ENCODE measurements around the gene SIL1.
"Not testable (repeated sequence)": the region's sequence is repeated elsewhere in the genome, so short reads cannot be mapped to it uniquely, and the experiment has no call there.

The SIL1 gene

DNA sequence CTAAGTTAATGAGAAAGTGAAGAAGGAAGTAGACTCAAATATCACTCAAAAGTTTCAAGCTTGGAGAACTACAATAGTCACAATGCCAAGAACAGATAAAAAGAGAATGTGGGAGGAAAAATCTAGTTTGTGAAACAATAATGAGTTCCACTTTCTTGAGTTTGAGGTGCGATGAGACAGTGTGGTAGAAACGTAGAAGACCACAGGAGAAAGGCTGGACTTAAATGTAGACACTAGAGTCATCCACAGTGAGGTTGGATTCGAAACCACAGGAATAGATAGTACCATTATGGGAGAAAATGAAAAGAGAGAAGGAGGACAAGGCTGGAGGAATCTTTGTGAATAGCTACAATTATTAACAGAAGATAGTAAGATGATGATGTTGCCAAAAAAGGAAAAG lies 182.0 kb downstream of the SIL1 start:
- DNase-seq: no peak

DNA sequence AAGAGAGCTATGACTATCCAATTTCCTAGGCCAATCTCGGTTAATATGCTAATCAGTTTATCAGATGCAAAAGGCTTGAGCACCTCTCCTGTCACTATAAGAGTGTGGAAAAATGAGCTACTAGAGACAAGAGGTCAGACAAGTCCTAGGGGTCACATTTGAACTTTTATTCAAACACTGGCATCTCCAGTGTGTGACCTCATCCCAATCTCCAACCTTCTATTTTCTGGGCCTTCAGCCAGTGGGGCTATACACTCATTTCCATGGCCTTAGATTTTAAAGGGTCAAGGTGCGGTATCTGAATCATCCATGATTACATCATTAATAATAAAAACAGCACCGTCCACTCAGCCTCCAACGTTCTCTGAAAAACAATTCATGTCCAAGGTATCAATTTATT lies 183.4 kb downstream of the SIL1 start:
- DNase-seq: no peak

DNA sequence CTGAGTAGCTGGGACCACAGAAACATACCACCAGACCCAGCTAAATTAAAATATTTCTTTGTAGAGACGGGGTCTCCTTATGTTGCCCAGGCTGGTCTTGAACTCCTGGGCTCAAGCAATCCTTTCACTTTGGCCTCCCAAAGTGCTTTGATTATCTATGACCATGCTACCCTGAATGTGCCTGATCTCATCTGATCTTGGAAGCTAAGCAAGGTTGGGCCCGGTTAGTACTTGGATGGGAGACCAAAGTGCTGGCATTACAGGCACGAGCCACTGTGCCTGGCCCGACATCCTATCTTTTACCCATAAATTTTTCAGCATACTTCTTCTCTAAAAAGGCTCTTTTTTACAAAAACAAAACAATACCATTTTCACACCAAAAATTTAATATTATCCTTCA lies 186.0 kb downstream of the SIL1 start:
- no peak for DNase-seq

DNA sequence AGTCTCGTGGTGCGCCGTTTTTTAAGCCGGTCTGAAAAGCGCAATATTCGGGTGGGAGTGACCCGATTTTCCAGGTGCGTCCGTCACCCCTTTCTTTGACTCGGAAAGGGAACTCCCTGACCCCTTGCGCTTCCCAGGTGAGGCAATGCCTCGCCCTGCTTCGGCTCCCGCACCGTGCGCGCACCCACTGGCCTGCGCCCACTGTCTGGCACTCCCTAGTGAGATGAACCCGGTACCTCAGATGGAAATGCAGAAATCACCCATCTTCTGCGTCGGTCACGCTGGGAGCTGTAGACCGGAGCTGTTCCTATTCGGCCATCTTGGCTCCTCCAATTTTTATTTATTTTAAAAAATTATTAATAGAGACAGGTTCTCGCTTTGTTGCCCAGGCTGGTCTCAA lies 187.0 kb downstream of the SIL1 start:
- DNase-seq: not testable (repeated sequence)

DNA sequence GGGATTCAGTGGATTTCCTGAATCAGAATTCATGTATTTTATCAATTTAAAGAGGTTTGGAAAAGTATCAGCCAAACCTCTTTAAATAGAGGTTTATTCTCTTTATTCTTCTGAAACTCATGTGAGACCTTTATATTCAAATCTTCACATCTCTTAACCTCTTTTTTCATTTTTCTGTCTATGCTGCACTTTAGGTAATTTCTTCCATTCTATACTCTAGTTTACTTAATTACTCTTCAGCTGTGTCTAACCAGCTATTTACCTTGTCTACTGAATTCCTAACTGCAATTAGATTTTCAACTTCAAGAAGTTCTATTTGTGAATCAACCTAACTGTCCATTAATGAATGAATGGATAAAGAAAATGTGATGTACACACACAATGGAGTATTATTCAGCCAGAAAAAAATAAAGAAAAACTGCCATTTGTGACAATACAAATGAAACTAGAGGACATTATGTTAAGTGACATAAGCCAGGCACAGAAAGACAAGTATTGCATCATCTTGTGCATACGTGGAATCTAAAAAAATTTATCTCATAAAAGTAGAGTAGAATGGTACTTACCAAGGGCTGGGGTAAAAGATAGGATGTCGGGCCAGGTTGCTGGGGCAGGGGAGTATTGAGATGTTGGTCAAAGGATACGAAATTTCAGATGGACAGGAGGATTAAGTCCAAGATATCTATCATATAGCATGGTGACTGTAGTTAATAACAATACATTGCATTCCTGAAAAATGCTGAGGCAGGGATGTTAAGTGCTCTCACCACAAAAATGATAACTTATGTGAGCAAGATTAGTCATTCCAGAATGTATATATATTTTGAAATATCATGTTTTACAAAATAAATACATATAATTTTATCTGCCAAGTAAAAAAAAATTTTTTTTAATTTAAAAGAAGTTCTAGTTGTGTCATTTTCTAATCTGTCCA lies 193.5 kb downstream of the SIL1 start:
- DNase-seq: no peak

DNA sequence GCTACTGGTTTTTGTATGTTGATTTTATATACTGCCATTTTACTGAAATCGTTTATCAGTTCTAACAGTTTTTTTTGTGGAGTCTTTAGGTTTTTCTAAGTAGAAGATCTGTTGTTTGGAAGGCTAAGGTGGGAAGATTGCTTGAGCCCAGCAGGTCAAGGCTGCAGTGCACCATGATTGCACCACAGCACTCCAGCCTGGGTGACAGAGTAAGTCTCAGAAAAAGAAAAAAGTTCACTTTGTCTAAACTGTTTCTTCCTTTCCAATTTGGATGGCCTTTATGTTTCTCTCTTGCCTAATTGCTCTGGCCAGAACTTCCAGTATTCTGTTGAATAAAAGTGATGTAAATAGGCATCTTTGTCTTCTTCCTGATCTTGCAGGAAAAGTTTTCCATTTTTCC lies 198.5 kb downstream of the SIL1 start:
- no peak for DNase-seq

DNA sequence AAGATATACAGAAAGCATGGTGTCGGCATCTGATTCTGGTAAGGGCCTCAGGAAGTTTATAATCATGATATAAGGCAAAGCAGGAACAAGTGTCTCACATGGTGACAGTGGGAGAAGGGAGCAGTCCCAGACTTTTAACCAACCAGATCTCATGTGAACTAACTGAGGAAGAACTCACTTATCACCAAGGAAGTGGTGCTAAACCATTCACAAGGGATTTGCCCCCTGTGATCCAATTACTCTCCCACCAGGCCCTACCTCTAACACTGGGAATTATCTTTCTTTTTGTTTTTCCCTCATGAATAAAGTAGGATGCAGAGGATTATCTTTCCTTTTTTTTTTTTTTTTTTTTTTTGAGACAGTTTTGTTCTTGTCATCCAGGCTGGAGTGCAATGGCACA lies 199.6 kb downstream of the SIL1 start:
- no peak for DNase-seq

DNA sequence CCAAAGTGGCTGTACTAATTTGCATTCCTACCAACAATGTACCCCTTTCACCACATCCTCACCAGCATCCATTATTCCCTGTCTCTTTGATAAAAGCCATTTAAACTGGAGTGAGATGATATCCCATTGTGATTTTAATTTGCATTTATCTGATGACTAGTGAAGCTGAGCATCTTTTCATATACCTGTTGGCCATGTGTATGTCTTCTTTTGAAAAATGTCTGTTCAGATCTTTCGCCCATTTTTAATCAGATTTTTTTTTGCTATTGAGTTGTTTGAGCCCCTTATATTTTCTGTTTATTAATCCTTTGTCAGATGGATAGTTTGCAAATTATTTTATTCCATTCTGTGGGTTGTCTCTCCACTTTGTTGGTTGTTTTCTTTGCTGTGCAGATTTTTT lies 202.0 kb downstream of the SIL1 start:
- no peak for DNase-seq

DNA sequence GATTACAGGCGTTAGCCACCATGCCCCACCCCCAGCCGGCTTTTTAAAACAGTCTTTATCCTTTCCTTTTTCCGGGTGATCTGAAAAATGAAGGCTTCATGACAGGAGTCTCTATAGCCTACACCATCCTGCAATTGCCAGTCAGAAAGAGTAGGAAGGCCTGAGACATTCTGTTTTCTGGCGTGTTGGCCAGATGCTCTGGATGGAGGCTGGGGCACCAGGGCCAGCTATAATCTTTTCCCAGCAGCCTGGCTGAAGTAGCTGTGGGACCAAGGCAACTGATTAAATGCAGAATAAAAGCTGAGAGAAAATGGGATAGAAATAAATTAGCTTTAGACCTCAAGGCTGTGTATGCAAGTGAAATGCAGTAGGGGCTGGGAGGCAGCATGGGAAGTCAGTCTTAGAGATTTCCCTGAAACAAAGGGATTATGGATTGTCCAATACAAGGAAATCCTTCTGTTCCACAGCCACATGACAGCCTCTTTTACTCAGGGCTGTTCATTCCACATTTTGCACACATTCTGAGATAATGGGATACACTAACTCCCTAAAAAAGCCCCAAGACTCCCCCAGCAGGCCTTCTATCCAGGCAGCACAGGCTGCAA lies 207.1 kb downstream of the SIL1 start:
- no peak for DNase-seq

DNA sequence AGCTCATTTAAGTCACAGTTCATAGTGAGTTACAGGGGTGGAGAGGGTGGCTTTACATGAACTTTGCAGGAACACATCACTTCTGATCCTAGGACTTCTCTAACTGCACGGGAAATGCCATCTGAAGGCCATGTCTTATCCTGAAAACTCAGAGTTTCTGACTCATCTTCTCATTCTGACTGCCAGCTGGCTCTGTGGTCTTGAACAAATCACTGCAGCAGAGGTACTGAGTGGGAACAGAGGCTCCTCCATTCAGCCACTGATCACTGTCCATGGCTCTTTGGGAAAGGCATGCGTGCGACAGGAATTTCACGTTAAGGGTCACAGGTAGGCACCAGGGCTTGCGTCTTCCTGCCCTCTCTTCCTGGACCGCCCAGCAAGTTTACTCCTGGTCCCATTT lies 208.4 kb downstream of the SIL1 start:
- no peak for DNase-seq

DNA sequence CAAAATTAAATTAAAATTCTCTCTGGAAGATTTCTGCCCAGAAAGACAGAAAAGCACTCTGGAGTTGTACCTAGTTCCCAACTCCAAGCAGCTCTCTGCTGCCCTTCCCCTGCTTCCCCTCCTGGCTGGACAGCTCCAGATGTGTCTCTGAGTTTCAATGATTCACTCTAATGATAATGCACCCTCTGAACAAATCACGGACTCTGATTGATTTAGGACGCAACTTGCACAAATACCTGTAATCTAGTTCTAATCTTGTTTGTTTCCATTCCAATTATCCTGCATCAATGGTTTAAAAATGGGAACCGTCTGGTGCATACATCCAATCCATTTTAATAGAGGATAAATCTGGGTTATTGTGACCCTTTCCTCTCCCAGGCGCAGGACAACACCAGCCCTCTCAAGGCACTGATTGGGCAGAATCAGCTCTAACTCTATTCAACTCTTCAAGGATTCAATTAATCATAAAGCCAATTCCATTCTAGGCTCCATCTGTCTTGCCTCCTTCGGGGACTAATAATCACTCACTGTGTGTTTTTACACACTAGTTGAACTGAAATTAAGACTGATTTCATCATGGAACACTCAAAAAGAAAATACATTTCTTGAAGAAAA lies 211.9 kb downstream of the SIL1 start:
- DNase-seq: no peak

DNA sequence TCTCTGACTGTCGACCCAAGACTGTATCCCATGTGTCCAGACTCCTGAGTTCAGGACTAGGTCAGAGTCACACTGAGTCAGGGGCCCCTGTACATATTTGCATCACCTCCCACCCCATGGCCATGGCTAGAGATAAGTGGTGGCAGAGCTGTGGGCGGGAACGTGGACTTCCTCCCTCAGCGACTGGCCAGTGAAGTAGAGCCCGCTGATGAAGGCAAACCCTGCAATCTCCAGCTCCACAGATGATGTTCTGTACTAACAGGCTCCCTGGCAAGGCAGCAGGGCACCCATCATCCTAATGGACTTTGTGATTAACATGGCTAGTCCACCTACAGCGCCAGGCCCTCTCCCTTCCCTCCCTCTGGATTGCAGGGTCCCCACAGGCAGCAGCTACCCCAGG lies 212.5 kb downstream of the SIL1 start:
- no peak for DNase-seq

DNA sequence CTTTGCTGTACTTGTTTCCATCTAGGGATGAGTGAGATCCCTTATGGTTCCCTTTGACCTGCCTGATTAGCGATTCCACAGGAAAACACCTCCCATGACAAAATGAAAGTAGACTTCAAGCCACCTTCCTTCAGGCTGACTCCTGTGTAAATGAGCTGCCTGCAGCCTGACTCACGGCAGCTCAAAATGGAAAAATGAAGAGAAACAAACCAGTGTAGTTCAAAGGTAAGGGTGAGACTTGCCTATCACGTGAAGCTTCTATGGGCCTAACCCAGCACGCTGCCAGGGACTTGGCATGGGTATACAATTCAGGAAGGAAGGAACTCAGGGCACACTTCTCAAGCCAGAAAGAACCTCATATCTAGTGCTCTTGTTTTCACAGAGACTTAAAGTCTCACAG lies 212.9 kb downstream of the SIL1 start:
- no peak for DNase-seq

DNA sequence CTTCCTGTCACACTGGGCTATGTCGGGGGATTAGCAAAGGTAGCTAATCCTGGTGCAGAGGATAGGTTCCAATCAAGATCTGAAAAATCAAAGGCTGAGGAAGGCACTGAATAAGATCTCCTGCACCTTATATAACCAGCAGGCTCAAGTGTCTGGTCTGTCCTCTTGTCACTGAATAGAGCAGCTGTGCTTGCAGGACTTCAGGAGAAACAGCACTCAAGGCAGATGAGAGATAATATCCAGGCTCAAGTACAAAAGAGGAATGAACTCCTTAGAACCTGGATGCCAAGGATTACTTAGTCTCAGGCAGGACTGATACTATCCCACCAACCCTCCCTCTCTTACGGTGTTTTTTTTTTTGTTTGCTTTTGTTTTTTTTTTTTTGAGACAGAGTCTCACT lies 214.2 kb downstream of the SIL1 start:
- no peak for DNase-seq

DNA sequence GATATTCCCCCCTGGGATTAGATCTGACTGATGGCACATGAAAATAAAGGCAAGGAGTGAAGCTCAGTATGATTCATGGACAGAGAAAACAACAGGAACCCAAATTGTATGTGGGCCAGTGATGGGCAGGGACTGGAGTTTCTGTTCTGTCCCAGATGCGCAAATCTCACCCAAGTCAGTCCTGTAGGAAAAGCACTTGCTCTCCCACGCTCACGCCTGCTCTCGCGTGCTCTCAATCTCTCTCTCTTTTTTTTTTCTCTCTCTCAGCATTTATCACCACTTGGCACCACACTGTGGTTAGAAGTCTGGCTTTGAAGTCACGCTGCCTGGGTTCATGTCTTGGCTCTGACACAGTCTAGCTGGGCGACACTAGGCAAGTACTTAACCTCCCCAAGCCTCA lies 216.6 kb downstream of the SIL1 start:
- peak; percentile 38 for DNase-seq

DNA sequence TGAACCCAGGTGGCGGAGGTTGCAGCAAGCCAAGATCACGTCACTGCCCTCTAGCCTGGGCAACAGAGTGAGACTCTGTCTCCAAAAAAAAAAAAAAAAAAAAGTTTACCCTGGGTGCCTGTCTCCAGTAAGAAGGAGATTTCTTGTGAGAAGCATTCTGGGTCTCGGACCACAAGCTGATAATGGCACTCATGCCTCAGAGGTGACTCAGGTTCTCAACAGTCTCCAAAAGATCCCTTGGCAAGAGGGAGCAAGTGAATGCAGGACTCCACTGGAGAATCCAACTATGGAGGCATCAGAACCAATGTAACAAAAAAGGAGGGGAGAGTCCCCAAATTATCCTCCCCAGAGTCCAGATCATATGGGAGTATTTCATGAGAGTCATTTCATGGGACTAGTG lies 217.0 kb downstream of the SIL1 start:
- DNase-seq: no peak

DNA sequence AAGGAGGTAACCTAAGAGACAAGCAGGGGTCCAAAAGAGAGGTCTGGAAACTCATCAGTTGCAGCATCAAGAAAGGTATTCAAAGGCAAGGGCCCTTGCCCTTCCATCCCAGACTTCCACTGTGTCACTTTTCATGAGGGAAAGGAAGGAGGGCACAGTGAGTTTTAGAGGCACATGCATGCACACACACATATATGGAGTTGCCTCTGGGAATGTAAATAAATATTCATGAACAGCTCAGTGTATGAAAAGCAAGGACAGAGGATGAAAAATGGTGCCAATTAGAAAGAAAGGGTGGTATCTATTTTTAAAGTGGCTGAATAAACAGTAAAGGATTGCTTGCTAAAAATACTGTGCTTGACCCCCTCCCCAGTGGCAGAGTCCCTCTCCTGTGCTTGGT lies 217.7 kb downstream of the SIL1 start:
- DNase-seq: no peak

DNA sequence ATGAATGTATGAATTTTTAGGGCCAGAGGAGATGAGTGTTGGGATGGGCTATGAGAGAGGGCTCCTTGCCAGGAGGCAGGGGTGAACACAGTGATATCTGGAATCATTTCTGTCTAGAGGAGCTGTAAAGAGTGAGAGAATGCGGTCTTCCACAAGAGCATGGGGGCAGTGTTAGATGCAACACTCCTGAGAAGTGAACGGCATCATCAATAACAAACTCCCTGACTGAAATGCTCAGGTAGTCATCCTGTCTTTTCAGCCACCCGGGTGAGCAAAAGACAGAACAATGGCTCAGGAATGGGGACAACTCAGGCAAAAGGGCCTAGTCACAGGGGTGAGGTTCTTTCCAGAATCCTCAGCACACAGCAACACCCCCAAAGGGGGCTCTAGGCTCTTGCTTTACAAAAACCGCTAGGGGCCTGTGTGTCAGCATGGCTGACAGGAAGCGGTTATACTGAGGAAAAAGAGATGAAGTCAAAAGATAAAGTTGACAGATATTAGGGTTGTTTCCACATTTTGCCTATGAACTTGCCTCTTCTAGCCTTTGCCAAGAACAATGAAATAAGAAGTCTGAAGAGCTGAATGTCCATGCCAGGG lies 218.4 kb downstream of the SIL1 start:
- DNase-seq: peak; percentile 54

DNA sequence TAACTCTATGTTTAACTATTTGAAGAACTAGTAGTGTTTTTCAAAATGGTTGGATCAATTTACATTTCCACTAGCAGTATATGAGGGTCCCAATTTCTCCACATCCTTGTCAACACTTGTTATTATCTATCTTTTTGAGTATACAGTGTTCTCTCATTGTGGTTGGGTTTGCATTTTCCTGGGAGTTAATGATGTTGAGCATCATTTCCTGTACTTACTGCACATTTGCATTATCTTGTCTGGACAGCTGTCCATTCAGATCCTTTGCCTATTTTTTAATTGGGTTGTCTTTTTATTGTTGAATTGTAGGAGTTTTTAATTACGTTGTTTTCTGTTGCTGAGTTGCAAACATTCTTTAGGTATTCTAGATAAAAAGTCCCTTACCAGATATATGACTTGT lies 219.6 kb downstream of the SIL1 start:
- DNase-seq: no peak

DNA sequence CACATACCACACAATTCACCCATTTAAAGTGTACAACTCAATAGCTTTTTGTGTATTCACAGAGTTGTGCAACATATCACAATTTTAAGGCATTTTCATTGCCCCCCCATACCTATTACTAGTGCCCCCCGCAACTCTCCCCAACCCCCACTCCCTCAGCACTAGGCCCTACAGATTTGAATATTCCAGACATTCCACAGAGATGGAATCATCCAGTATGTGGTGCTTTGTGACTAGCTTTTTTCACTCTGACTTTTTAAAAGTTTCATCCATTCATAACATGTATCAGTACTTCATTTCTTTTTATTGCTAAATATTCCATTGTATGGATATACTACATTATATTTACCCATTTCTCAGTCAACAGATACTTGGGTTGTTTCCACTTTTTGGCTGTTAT lies 220.1 kb downstream of the SIL1 start:
- no peak for DNase-seq

DNA sequence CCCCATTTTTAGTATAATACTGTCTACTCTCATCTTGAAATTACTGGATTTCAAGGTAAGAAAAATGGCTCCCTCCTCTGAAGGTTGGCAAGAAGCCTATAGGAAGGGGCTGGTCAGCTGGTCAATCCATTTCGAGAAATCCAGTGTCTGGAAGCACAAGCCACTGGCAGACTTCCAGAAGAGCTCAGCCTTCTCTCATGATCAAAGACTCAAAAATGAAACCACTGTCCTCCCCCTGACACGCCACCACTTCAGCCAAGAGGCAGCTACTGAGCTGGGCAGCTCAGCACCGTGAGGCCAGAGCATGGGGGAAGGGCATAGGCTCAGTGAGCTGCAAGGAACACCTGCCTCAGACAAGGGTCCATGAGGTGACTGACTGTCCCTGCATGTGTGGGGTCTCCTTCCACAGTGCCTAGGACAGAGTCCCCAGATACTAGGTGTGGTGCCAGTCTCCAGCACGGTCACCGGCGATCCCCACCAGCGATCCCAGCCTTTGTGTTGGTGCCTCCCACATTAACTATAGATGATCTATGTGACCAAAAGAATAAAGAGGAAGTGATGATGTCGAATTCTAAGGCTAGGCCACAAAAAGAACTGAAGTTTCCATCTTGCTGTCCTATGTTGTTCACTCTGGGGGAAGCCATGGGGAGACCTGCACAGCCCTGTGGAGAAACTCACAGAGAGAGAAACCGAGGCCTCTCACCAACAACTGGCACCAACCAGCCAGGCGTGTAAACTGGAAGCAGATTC lies 222.9 kb downstream of the SIL1 start:
- DNase-seq: no peak

DNA sequence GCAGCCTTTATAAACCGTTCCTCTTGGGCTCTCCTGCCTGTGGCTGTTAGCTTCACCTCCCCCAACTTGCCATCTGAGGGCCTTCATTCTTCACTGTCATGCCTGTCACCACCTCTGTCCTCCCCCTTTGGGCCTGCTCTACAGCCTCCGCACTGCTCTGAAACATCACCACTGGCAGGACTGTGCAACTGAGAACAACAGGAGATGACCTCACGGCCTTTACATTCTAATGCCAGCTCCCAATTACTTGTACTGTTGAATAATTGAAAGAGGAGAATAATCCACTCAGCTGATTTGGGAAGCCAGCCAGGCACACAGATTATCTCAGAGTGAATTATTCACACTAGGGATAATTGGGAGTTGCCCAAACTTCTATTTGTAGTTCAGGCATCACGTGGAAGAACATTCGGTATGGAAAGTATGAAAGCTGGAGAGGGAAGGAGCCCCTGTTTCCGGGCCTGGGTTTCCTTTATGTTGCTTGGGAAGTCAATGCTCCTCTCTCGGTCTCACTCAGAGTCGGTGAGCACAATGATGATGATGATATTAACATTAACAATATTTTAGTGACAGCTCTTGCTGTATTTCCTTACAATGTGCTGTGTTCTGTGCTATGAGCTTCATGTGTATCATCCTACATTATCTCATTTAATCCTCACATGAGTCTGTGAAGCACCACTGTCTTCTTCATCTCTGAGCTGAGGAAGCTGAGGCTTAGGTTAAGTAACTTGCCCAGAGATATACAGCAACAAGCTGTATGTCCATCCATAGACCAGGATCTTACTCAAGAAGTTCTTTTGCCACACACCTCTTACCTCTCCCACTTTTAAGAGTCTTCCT lies 223.7 kb downstream of the SIL1 start:
- DNase-seq: no peak
